ENCODE results near the gene CRTC2.

DNA sequence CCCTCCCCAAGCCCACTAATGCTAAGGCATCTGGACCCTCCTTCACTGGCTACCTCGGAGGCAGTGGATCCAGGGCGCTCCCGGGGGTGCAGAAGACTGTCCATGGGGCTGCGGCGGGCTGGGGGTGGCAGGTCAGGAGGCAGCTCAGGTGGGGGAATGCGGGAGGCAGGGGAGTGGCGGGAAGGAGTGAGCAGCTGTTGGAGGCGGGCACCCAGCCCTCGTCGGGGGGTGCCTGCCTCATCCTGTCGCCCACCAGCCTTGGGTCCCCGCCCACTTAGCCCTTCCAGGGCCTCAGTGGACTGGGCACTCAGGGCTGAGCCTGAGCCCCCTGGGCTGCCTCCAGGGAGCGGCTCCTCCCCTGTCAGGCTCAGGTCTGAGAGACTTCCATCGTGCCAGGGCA, 25.0 kb downstream of the CRTC2 start:
- TF ChIP-seq ZFP3 (CRISPR knock-in tag; IDR thresholded peaks at IDR 0.05) (no peak), ZNF8 (CRISPR knock-in tag; IDR thresholded peaks at IDR 0.05) (no peak), TOX (CRISPR knock-in tag; IDR thresholded peaks at IDR 0.05; ENCODE audit: borderline replicate concordance) (no peak), ESRRG (CRISPR knock-in tag; IDR thresholded peaks at IDR 0.05) (no peak), GLIS3 (CRISPR knock-in tag; IDR thresholded peaks at IDR 0.05) (no peak), RARB (CRISPR knock-in tag; IDR thresholded peaks at IDR 0.05) (no peak), SNAI2 (CRISPR knock-in tag; IDR thresholded peaks at IDR 0.05) (no peak), OSR1 (CRISPR knock-in tag; IDR thresholded peaks at IDR 0.05) (no peak), CSDC2 (CRISPR knock-in tag; IDR thresholded peaks at IDR 0.05) (no peak)
- TF ChIP-seq, protein P1, sequence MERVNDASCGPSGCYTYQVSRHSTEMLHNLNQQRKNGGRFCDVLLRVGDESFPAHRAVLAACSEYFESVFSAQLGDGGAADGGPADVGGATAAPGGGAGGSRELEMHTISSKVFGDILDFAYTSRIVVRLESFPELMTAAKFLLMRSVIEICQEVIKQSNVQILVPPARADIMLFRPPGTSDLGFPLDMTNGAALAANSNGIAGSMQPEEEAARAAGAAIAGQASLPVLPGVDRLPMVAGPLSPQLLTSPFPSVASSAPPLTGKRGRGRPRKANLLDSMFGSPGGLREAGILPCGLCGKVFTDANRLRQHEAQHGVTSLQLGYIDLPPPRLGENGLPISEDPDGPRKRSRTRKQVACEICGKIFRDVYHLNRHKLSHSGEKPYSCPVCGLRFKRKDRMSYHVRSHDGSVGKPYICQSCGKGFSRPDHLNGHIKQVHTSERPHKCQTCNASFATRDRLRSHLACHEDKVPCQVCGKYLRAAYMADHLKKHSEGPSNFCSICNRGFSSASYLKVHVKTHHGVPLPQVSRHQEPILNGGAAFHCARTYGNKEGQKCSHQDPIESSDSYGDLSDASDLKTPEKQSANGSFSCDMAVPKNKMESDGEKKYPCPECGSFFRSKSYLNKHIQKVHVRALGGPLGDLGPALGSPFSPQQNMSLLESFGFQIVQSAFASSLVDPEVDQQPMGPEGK (CRISPR knock-in tag; IDR thresholded peaks at IDR 0.05; ENCODE audit: borderline replicate concordance), result no peak
- TF ChIP-seq, protein P2, sequence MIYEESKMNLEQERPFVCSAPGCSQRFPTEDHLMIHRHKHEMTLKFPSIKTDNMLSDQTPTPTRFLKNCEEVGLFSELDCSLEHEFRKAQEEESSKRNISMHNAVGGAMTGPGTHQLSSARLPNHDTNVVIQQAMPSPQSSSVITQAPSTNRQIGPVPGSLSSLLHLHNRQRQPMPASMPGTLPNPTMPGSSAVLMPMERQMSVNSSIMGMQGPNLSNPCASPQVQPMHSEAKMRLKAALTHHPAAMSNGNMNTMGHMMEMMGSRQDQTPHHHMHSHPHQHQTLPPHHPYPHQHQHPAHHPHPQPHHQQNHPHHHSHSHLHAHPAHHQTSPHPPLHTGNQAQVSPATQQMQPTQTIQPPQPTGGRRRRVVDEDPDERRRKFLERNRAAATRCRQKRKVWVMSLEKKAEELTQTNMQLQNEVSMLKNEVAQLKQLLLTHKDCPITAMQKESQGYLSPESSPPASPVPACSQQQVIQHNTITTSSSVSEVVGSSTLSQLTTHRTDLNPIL (CRISPR knock-in tag; IDR thresholded peaks at IDR 0.05; ENCODE audit: low read depth), result no peak
- TF ChIP-seq, protein P3, sequence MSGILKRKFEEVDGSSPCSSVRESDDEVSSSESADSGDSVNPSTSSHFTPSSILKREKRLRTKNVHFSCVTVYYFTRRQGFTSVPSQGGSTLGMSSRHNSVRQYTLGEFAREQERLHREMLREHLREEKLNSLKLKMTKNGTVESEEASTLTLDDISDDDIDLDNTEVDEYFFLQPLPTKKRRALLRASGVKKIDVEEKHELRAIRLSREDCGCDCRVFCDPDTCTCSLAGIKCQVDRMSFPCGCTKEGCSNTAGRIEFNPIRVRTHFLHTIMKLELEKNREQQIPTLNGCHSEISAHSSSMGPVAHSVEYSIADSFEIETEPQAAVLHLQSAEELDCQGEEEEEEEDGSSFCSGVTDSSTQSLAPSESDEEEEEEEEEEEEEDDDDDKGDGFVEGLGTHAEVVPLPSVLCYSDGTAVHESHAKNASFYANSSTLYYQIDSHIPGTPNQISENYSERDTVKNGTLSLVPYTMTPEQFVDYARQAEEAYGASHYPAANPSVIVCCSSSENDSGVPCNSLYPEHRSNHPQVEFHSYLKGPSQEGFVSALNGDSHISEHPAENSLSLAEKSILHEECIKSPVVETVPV (CRISPR knock-in tag; IDR thresholded peaks at IDR 0.05), result no peak
- TF ChIP-seq, protein P4, sequence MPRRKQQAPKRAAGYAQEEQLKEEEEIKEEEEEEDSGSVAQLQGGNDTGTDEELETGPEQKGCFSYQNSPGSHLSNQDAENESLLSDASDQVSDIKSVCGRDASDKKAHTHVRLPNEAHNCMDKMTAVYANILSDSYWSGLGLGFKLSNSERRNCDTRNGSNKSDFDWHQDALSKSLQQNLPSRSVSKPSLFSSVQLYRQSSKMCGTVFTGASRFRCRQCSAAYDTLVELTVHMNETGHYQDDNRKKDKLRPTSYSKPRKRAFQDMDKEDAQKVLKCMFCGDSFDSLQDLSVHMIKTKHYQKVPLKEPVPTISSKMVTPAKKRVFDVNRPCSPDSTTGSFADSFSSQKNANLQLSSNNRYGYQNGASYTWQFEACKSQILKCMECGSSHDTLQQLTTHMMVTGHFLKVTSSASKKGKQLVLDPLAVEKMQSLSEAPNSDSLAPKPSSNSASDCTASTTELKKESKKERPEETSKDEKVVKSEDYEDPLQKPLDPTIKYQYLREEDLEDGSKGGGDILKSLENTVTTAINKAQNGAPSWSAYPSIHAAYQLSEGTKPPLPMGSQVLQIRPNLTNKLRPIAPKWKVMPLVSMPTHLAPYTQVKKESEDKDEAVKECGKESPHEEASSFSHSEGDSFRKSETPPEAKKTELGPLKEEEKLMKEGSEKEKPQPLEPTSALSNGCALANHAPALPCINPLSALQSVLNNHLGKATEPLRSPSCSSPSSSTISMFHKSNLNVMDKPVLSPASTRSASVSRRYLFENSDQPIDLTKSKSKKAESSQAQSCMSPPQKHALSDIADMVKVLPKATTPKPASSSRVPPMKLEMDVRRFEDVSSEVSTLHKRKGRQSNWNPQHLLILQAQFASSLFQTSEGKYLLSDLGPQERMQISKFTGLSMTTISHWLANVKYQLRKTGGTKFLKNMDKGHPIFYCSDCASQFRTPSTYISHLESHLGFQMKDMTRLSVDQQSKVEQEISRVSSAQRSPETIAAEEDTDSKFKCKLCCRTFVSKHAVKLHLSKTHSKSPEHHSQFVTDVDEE (CRISPR knock-in tag; IDR thresholded peaks at IDR 0.05), result no peak
